DMS53 (cell line): Measurements from ENCODE around the gene RDX.
"Not testable (repeated sequence)": the region's sequence is repeated elsewhere in the genome, so short reads cannot be mapped to it uniquely, and the experiment has no call there.

Experiments
- DNase-seq: peaks from one replicate; lab custom pipeline; 2025; lab: John Stamatoyannopoulos, UW

Gene RDX

DNA sequence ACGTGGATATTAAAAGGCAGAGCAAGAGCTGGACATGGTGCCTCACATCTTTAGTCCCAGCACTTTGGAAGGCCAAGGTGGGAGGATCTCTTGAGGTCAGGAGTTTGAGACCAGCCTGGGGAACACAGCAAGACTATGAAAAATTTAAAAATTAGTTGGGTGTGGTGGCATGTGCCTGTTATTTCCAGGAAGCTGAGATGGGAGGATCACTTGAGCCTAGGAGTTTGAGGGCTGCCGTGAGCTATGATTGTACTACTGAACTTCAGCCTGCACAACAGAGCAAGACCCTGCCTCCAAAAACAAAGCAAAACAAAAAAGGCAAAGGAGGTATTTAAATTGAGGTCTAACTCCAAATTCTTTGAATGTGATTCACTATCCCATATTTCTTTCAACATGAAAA lies 23.5 kb downstream of the RDX start:
- no peak for DNase-seq

DNA sequence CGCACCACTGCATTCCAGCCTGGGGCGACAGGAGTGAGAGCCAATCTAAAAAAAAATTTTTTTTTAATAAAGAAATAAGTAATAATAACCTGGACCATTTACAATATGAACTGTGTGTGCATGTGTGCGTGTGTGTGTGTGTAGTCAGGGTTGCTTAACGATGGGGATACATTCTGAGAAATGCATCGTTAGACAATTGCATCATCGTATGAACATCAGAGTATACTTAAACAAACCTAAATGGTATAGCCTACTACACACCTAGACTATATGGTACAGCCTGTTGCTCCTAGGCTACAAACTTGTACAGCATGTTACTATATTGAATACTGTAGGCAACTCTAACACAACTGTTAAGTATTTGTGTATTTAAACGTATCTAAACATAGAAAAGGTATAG lies 26.4 kb downstream of the RDX start:
- no peak for DNase-seq

DNA sequence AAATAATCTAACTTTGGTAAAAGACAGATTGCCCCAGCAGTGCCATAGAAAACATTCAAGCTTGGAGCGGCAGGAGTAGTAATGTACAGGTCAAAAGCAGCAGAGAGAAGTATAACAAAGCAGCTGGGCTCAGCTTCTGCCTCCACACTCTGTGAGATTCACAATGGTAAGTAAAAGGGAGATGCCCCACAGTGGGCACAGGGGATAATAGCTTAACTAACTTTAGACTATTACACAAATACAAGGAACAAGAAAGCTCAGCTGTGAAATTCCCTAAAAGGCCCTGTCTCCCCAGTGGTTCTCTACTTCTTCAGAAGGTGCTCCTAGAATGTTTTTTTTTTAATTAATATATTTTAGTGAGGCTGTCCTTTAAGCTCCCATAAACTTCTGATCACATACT lies 28.0 kb downstream of the RDX start:
- no peak for DNase-seq

DNA sequence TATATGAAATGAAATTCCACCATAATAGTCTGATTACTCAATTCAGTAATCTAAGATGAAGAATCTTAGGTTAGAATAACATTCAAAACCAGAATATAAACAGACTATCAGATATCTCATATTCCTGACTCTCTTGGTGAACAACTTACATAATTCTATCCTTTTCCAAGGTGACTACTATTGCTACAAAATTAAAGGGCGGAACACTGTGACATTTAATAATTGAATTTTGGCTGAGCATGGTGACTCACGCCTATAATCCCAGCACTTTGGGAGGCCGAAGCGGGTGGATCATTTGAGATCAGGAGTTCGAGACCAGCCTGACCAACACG lies 34.4 kb downstream of the RDX start:
- DNase-seq: no peak

DNA sequence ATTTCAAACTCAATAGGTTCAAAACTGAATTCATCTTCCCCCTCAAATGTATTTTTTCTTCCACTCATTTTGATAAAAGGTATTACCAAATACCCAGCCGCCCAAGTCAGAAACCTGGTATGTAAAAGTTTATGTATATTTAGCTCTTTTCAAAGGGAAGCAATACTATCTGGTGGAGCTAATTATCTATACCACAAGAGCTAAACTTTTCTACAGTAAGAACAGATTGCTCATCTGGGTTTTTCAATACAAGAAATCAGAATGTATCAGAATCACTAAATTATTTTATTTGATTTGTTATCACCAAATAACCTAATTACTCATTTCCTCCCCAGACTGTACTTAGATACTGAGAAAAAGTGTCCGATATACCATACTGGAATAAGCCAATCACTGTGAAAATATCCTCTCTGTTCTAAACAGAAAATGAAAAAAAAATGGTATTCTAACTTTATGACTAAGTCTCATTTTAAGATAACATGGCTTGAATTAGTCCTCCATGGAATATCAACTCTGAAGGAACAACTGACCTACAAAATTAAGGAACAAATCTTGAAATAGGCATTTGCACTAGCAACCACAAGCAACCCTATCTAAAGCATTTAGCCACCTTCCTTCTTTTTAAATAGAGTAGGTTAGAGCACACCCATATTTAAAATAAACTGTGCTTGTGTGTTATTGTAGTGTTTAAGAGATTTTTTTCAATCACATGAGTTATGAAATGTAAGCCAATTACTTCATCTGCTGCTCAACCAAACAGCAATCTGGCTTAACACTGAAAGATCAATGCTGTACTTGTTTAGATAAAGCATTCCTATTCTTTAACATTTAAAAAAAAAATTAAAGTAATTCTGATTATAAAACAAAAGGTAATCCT lies 35.0 kb downstream of the RDX start:
- no peak for DNase-seq

DNA sequence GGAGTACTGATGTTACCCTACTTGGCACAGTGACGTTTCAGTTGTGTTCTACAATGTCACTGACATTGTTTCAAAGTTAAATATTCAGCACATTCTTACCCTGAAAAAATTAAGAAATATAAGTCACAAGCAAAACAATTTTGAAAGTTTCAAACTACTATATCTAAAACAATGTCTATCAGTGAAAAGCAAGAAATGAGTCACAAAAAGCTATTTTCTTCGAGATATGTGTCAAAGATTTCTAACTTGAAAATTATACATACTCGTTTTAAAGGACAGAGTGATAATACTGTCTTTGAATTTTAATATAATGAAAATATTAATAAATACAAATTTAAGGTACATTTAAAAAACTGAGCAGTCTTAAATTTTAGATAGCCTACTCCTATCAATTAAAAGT lies 42.9 kb downstream of the RDX start:
- DNase-seq: no peak

DNA sequence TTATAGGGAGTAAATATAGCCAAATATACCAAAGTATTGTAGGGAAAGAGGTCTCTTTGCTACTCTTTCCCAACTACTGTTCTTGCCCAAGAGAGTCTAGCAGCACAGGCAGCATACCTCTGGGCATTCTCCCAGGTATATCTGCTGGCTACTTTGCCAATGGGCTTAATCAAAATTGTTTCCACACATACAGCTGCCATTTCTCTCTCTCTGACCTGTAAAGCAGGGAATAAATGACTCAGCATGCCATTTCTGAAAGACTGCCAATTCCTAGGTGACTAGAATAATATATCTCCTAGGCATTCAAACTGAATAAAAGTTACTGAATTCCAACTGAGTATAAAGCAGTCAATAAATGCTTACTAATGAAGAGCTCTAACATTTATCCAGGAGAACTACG lies 44.6 kb downstream of the RDX start:
- peak; percentile 48 for DNase-seq

DNA sequence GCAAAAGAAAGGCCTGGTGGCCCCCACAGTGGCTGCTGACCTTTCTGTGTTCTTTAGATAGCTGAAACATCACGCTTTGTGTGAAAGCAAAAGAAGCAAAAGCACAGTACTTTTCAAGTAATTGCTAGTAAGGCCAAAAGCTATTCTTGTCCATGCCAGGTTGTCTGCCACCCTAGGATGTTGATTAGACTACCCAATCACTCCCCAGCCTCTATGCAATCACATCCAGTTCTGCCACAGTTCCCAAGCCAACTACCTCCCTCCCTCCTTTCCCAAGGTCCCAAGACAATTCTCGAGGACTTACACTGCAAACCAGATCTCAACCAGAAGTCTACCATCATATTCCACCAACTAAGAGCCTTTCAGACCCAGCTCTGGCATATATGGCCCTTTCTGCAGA lies 46.2 kb downstream of the RDX start:
- DNase-seq: no peak

DNA sequence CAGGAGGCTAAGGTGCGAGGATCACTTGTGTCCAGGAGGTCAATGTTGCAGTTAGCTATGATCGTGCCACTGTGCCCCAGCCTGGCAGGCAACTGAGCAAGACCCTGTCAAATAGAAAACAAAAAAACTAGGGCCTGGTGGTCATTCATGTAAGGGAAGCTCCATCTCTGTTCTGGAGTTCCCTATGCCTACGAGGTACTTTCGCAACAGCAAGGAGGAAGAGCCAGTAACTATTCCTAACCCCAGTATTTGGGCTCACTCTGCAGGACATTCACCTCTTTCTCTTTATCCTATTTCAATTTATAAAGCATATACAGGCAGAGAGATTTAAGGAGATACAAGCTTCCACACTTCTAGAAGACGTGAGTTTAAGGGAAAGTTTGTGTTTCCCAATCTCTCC lies 46.6 kb downstream of the RDX start:
- no peak for DNase-seq

DNA sequence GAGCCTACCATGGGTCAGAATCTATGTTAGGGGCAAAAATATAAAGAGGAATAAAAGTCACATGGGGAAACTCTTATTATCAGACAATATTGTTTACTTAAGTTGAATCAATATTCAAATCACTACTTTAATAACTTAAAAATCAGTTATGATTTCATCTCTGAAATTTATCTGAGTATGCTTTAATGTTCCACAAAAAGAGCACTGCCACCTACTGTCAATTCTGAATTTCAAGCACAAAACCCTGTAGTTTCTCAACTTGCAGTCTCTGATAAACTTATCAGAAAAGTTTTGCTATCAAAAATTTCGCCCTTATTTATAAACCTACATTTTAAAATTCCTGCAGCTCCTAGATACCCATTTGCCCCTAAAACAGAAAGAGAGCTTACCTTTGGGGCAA lies 47.3 kb downstream of the RDX start:
- DNase-seq: no peak

DNA sequence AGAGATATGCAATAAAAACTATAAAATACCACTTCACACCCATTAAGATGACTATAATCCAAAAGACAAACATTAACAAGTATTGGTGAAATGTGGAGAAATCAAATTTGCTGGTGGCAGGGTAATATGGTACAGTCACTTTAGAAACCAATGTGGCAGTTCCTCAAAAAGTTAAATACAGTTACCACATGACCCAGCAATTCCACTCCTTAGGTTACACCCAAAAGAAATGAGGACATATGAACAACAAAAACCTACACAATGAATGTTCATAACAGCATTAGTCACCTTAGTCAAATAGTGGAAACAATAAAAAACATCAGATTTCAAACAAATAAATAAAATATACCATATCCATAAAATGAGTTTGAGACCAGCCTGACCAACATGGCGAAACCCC lies 52.6 kb downstream of the RDX start:
- DNase-seq: peak; percentile 5

DNA sequence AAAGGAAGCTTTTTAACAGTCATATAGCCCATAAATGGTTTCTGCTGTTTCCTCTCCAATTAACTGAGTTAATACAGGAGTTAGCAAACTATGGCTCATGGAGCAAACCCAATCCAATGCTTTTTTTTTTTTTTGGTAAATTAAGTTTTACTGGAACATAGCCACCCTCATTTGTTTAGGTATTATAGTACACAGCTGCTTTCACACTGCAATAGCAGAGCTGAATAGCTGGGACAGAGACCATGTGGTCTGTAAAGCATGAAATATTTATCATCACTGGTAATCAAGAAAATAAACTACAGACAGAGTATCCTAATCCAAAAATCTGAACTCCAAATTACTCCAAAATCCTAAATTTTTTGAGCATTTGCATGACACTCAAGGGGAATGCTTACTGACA lies 53.7 kb downstream of the RDX start:
- no peak for DNase-seq

DNA sequence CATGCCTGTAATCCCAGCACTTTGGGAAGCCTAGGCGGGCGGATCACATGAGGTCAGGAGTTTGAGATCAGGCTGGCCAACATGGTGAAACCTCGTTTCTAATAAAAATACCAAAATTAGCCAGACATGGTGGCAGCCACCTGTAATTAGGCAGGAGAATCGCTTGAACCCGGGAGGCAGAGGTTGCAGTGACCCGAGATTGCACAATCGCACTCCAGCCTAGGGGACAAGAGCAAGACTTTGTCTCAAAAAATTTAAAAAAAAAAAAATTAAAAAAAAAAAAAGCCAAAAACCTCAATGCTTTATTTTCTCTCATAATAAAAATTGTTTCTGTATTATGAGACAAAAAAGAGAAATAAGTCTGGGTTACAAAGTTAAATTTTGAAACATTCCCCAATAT lies 54.2 kb downstream of the RDX start:
- no peak for DNase-seq

DNA sequence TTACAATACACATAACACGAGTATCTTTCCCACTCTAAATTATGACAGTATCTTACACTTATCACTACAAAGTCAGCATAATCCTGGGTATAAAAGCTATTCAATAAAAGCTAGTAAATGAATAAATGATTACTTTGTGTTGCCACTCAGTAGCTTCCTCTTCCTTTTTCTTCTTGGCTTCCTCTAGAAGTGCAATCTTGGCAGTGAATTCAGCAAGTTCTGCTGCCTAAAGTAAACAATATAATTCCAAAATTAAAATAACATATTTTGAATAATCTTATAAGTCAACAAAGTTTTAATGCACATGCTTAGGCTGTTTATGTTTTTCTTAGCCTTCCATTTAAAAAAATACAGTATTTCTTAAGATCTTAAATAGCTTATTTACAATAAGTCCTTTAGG lies 60.4 kb downstream of the RDX start:
- no peak for DNase-seq

DNA sequence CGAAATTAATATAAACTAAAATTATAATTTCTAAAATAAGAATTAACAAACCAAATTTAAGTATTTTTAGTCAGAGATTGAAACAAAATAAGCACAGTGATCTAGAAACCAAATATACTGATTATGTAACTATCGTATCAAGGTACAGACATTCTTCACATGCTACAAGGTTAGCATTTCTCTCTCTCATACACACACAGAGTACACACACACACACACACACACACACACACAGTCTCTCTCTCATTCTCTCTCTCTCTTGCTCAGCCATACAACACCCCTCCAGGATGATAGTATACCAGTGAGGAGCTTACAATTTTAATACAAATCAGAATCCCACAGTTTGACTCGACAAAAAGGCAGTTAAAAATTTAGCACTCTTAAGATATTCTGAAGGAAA lies 66.0 kb downstream of the RDX start:
- DNase-seq: no peak

DNA sequence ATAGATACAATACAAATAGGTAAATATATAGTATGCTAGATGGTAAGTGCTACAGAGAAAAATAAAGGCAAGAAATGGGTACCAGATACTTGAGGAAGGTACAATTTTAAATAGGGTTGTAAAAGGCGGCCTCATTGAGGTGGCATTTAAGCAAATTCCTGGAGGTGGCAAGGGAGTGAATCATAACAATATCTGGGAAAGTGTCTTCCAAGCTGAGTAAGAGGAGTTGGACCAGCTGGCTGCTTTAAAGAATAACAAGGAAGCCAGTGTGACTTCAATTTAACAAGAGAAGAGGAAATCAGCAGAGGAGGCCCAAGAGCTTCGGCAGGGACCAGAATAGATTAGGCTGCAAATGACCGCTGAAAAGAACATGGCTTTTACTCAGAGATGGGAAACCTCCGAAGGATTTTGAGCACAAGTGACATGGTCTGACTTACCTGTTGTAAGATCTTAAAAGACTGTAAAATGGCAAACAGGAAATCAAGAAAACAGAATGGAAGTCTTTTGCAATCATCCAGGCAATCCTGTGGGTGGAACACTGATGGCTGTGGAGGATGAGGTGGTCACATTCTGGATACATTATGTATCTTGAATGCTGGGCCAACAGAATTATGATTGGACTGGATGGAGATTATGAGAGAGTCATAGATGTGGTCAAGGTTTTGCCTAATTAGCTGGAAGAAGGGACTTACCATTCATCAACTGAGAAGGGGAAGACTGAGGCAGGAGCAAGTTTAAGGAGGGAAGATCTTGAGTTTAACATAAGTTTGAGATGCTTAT lies 77.2 kb downstream of the RDX start:
- no peak for DNase-seq

DNA sequence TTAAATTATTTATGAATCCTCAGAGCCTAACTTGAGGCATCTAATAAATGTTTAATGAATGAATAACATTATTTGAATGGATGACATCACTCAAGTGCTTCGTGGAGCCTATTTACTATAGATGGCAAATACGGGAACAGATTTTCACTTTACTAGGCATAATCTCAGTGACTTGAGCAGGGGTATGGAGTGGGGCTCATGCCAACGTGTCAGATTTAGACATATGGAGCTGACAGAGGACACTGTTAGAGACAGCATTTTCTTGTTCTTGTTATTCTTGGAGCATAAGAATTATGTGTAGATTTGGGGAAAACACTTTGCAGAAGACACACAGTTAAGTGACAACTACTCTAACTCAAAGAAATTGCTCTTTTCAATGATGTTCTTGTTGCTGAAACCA lies 78.5 kb downstream of the RDX start:
- DNase-seq: no peak

DNA sequence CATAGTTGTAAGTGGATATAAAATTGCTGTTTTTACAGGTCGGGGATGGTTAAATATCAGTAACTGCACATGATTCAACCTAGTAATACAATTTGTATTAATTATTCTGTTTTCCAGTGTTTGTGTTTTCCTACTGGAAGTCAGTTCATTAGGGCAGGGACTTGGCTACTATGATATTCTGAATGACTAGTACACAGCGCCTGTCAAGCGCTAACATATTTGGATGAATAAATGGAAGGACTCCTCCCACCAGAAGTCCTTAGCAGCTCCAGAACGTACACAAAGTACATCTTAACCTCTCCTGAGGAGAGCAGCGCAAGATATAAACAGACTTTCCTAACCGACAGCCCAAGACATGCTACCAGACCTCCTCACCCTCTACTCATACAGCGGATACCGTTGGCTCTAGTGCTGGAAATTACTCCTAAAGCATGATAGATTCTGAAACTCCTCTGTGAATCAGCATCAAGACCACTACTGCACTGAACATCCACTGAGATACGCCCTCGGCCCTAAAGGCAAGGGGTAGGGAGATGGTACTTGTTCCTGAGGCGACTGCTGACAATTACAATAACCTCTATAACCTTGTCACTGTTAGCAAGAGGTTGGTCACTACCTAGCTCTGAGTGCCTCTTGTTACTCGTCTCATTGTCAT lies 79.1 kb downstream of the RDX start:
- DNase-seq: no peak

DNA sequence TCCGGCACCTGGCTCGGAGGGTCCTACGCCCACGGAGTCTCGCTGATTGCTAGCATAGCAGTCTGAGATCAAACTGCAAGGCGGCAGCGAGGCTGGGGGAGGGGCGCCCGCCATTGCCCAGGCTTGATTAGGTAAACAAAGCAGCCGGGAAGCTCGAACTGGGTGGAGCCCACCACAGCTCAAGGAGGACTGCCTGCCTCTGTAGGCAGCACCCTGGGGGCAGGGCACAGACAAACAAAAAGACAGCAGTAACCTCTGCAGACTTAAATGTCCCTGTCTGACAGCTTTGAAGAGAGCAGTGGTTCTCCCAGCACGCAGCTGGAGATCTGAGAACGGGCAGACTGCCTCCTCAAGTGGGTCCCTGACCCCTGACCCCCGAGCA lies 87.1 kb downstream of the RDX start:
- DNase-seq: not testable (repeated sequence)

DNA sequence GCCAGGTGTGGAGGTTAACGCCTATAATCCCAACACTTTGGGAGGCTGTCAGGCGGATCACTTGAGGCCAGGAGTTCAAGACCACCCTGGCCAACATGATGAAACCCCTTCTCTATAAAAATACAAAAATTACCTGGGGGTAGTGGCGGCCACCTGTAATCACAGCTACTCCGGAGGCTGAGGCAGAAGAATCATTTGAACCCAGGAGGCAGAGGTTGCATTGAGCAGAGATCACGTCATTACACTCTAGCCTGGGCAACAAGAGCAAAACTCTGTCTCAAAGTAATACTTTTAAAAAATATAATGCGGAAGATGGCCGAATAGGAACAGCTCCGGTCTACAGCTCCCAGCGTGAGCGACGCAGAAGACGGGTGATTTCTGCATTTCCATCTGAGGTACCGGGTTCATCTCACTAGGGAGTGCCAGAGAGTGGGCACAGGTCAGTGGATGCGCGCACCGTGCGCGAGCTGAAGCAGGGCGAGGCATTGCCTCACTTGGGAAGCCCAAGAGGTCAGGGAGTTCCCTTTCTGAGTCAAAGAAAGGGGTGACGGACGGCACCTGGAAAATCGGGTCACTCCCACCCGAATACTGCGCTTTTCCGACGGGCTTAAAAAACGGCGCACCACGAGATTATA lies 87.6 kb downstream of the RDX start:
- DNase-seq: peak; percentile 23

DNA sequence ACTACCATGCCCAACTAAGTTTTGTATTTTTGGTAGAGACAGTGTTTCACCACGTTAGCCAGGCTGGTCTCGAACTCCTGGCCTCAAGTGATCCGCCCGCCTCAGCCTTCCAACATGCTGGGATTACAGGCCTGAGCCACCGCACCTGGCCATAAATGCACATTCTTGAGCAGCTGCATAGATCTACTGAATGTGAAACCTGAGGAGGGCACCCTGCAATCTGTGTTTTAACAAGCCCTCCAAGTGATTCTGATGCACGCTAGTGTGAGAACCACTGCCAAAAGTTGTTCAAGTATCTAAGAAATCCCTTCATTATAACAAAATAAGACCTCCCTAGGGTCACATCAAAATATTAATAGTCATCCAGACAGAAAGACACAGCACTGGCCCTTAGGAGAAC lies 89.3 kb downstream of the RDX start:
- DNase-seq: no peak

DNA sequence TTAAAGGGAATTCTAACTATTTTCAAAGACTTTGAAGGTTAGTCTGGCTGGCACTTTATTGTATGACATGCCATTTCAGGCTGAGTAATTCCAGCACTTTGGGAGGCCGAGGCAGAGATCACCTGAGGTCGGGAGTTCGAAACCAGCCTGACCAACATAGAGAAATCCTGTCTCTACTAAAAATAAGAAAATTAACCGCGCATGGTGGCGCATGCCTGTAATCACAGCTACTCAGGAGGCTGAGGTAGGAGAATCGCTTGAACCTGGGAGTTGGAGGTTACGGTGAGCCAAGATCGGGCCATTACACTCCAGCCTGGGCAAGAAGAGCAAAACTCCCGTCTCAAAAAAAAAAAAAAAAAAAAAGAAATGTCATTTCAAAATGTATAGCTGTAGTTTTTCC lies 95.6 kb downstream of the RDX start:
- DNase-seq: no peak

DNA sequence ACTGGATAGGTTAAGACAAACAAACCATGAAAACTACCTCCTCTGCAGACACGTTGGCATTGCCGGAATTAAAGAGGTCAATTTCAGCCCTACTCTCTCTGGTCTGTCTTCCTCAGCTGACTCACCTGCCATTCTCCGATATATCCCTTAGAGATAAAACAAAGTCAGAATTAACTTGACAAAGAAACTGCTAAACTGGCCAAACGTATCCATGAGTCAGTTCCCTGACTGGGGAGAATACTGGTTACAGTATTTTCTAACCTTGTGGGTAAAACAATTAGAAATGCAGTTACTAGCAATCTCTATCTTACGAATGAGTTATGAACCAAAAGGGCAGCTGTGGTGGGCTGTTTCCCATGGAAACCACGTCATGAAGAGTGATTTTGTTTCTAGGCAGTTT lies 96.2 kb downstream of the RDX start:
- no peak for DNase-seq
